HG02938 (cell line): ENCODE results near the gene SLC23A2.
"Not testable (repeated sequence)": the region's sequence is repeated elsewhere in the genome, so short reads cannot be mapped to it uniquely, and the experiment has no call there.

Experiments
- ATAC-seq: cut with Tn5 transposase; IDR thresholded peaks from one replicate; pipeline ENCODE4 v1.9.1; 2021; ENCODE audit warnings: mild to moderate bottlenecking, moderate library complexity; ENCODE audit not compliant: unreplicated experiment

Gene SLC23A2

DNA sequence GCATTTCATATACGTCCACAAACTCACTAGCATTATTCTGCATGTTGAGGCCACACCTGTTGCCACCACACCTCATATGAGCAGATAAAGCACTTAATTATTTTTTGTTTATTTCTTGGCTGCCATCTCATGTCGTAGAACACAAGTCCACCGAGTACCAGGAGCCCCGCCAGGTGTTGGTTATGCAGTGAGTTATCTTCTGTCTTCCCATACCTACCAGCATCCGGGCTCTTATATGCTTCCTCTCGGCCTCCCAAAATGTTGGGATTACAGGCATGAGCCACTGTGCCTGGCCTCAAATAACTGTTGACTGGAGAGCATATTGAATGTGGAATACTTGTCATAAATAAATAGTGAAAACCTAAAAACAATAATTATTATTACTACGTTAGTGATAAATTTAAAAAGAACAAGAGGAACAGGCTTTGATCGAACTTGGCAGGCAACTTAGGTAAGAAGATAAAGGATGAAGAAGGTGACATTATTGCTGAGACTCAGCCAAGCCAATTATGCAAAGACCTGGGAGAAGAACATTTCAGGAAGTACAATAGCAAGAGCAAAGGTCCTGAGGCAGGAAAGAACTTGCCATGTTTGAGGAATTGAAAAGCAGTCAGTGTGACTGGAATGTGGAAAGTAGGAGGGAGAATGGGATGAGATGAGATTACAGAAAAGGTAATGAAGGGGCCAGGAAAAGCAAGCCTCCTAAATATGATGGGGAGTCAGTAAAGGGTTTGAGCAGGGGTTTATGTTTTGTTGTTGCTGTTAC is 12.6 kb upstream of the SLC23A2 start:
- ATAC-seq: no peak

DNA sequence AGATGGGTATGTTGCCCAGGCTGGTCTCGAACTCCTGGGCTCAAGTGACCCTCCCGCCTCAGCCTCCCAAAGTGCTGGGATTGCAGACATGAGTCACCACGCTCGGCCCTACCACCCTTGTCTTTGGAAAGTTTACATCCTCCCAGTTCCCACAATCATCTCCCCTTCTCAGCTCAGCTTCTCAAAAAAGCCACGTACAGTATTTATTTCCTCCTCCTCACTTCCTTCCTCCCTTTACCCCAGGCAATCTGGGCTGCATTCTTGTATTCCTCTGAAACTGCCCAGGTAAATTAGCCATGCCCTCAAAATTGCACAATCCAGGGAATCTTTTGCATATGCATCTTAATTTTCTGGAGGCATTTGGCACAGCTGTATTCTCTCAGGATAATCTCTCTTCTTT is 7.4 kb upstream of the SLC23A2 start:
- no peak for ATAC-seq

GRCh38 chr20:5005326-5005725 is 4.0 kb upstream of the SLC23A2 start:
- no peak for ATAC-seq

GRCh38 chr20:5004825-5005224 is 3.5 kb upstream of the SLC23A2 start:
- ATAC-seq: not testable (repeated sequence)

DNA sequence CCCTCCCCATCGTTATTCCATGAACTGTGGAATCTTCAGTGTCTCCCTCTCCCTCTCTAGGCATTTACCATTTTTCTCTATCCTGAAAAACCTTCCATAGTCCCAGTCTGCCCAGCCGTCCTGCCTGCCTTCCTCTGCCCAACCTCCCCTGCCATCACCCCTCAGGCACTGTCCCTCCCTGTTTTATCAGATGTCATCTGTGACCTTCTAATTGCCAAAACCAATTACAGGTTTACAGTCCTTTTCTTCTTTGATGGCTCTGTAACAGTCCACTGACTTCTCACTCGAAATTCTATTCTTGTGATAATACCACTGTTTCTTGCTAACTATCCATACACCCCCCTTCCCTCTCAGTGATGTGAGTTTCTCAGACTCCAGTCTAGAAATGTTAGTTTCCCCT is 2.3 kb upstream of the SLC23A2 start:
- ATAC-seq: no peak

- ATAC-seq: no peak
Observed at GRCh38 chr20:5002077-5002413, 735 bp upstream of the SLC23A2 start.

- ATAC-seq: no peak
Observed at GRCh38 chr20:5000263-5001173, 792 bp downstream of the SLC23A2 start.

DNA sequence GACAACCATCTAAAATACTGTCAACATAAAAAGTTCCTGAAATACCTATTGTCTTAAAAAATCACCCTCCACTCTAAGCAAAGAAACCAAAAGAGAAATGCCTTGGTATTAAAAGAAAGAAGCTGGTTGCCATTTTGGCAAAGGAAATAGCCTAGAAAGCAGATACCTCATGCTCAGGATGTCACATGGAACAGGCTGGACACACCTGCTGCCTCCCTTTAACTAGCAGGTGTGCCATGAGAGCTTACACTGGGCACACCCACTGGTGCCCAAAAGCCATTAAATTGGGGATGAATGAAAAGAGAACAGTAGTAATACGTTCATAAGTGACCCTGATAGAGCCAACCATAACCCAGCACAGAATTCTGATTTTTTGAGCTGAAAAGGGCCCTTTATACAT is 1.5 kb downstream of the SLC23A2 start:
- ATAC-seq: no peak

DNA sequence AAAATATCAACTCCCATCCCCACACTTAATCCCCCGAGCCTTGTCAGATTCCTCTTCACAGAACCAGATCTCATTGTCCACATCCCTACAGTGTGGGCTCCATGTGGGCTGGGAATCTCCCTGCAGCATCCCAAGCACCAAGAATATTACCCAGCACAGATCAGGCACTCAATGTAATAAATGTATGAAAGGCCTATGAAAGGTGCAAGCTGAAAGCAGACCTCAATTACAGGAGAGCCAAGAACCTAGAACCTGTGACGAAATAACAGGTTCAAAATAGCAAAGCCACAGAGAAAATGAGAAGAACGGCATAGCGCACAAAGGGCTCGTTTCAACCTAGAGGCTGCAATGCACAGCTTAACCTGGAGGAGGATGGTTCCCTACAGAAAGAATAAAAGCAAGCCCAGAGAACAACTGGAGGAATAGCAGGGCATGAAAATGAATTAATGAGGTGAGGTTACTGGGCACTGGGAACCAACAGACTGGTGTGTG is 3.1 kb downstream of the SLC23A2 start:
- no peak for ATAC-seq

- no peak for ATAC-seq
Observed at GRCh38 chr20:4997222-4997621, 4.1 kb downstream of the SLC23A2 start.

- no peak for ATAC-seq
Observed at GRCh38 chr20:4989570-4989969, 11.7 kb downstream of the SLC23A2 start.

DNA sequence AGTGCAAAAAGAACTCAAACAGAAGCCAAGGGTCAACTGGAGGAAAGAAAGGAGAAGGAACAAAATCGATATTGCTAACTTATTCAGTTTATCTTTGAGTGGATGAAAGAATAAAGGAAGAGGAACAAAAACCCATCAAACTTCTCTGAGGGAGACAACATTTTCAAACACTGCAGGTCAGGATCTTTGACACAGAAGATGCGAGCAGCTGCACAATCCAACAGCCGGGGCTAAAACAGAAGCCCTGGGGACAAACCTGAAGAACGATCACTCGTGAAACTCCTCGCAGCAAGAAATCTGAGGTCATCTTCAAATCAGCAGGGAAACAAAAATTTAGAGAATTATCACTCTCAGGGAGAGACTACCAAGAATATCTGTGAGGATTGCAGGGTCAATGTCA is 14.2 kb downstream of the SLC23A2 start:
- no peak for ATAC-seq

DNA sequence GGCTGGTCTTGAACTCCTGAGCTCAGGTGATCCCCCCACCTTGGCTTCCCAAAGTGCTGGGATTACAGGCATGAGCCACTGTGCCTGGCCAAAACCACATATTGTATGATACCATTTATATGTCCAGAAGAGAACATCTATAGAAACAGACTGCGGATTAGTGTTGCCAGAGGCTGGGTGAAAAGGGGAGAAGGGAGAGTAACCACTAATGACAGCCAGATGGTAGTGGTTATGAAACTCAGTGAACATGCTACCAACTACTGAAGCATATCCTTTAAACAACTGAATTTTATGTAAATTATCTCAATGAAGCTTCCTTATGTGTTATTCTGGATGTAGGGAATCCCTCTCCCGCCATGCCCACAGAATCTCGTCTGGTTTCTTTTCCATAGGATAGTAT is 15.7 kb downstream of the SLC23A2 start:
- peak; percentile 59 for ATAC-seq

DNA sequence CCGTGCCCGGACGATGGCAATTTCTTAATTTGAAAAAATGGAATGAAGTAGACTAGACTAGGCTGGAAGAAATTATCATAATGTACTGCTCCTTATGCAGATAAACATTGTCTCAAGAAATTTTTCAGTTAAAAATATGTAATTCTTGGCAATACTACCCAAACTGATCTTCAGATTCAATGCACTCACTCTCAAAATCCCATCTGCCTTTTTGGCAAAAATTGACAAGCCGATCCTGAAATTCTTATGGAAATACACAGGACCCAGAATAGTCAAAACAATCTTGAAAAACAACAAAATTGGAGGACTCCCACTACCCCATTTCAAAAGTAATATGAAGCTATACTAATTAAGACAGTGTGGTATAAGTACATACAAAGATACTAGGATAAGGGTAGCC is 19.0 kb downstream of the SLC23A2 start:
- ATAC-seq: no peak

DNA sequence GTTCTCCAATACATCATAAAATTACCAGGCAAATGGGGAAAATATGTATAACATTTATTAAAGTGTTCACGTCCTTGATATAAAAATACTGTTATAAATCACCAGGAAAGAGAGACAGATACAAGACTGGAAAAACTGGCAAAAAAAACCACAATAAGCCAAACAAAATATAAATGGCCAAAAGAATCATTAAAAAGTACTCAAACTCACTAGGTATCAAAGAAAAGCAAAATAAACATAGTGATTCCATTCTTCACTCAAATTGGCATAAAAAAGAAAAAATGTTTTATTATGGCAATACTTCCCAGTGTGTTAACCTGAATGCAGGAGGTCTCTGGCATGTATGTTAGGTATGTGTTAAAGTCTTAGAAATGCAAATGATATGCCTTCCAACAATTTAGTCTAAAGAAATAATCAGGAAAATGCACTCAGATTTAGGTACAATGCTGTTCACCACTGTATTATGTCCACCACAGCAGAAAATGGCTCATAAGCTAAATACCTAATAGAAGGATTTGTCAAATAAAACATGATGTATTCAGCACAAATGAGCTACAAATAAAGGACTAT is 21.4 kb downstream of the SLC23A2 start:
- ATAC-seq: no peak

GRCh38 chr20:4978050-4978918 is 23.0 kb downstream of the SLC23A2 start:
- no peak for ATAC-seq

GRCh38 chr20:4976014-4976413 is 25.3 kb downstream of the SLC23A2 start:
- ATAC-seq: not testable (repeated sequence)

DNA sequence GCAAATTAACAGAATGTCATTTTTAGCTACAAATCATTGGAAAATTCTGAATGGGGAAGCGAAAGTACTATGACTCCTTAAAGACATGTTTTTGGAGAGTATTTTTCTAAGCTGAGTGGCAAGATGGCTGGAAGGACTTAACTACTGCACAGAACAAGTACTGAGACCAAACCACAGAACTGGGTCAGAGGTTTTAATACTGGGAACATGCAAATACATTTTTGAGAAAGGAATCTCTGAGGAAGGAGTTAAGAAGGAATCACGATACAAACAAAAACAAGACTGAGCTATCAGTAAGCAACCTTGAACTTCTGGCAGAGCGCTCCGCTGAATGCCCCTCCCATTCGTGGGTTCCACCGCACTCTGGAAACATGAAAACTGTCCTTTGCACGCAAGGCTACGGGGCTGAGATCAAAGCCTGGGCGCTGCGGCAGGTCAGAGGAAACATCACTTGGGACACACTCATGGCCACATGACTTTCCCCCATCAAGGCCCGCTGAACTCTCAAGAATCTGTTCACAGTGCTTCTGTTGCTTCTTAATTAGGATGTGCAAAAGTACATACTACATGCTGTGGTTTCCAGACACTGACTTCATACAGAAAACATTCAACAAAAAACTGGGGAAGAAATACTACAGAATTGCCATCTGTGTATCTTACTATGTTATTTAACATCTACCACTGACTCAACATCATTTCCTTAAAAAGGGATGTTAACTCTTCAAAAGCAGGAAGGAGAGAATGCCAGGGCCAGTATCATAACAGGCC is 27.8 kb downstream of the SLC23A2 start:
- peak; percentile 85 for ATAC-seq

DNA sequence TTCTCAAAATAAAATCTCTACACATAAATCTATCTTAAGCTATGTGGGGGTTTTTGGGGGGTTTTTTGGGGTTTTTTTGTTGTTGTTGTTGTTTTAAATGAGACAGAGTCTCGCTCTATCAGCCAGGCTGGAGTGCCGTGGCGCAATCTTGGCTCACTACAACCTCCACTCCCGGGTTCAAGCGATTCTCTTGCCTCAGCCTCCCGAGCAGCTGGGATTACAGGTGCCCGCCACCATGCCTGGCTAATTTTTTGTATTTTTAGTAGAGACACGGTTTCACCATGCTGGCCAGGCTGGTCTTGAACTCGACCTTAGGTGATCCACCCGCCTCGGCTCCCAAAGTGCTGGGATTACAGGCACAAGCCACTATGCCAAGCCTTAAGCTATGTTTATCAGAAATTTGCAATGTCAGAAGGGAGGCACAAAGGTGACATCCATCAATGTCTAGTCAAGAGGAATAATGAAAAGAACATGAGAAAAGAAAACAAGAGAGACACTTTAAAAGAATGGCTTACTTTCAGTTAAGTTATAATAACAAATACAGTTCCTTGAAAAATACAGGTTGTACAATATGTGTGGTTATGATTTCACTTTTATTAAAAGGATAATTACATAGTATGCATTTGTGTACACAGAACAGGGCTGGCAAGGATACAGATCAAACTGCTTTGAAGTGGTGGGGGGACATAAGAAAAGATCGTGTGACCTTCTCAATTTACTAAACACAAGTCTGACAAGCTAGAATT is 28.6 kb downstream of the SLC23A2 start:
- no peak for ATAC-seq
